Retinal pigment epithelial cell (primary cell): ENCODE measurements around the gene IL19.
A peak's percentile ranks its signal among the peaks of the same experiment; 100 is the strongest.

Experiments
- DNase-seq: peaks from one replicate; pipeline ENCODE4 v3.0.0-alpha.2; 2010; ENCODE audit warnings: low read depth
- H3K4me3 ChIP-seq: 2 replicates; pipeline ENCODE4 v1.5.1; 2011; ENCODE audit warnings: mild to moderate bottlenecking, low read length, control low read depth, moderate library complexity
- CTCF ChIP-seq: conservative IDR thresholded peaks from 2 replicates; pipeline ENCODE4 v1.5.1; 2011; ENCODE audit warnings: low read depth, low read length, control low read depth, inconsistent platforms

Gene IL19

GRCh38 chr1:206834711-206835110, 64.1 kb downstream of the IL19 start:
- H3K4me3 ChIP-seq, result no peak overlapping the region
- no peak for DNase-seq
- no peak for TF ChIP-seq CTCF

- H3K4me3 ChIP-seq, result no peak overlapping the region
- TF ChIP-seq CTCF, result no peak
- DNase-seq, result no peak
Measured at GRCh38 chr1:206835186-206835585, 64.6 kb downstream of the IL19 start.

GRCh38 chr1:206836111-206836510, 65.5 kb downstream of the IL19 start:
- no peak overlapping the region for H3K4me3 ChIP-seq
- DNase-seq, result no peak
- no peak for TF ChIP-seq CTCF

- H3K4me3 ChIP-seq, result no peak overlapping the region
- no peak for DNase-seq
- TF ChIP-seq CTCF, result no peak
Measured at GRCh38 chr1:206839006-206839560, 68.5 kb downstream of the IL19 start.

- DNase-seq, result peak; percentile 7
- H3K4me3 ChIP-seq, result no peak overlapping the region
- no peak for TF ChIP-seq CTCF
Measured at GRCh38 chr1:206839857-206840256, 69.3 kb downstream of the IL19 start.

- no peak for DNase-seq
- no peak overlapping the region for H3K4me3 ChIP-seq
Measured at GRCh38 chr1:206841609-206842323, 71.2 kb downstream of the IL19 start.

More at GRCh38 chr1:206841609-206842323, 71.2 kb downstream of the IL19 start:
- TF ChIP-seq CTCF, result no peak
